ENCODE data around the gene SHC4. TPM values are rescaled to one million over a fixed set of nuclear protein-coding genes. Genes with fewer than 3 reads are reported as not detected.
A peak's percentile ranks its signal among the peaks of the same experiment; 100 is the strongest.

SHC4 gene
- total and polyA plus RNA-seq, 2 experiments from 2014 or later = 0.43 to 0.45 TPM

DNA sequence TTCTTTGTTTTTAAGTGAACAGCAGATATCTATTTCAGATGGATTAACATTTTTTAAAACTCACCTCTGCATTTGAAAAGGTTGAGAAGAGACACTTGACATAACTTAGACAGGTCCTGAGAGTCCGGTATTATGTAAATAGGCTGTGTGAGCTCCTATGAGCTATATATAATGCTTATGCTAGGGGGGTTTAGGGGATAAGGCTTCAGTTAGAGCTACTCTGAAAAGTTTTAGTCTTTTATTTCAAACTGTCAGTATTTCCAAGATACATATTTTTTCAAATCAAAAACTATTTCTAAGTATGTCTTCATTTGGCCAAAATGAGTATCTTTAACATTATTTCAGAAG is 16.9 kb downstream of the SHC4 start:
- Histone ChIP-seq H3K27ac (no peak overlapping the region), H3K4me3 (no peak overlapping the region), H3K9me3 (ENCODE audit: low read depth) (no peaks in the 10 kb centered on the region), H3K4me2 (ENCODE audit: unreplicated experiment) (no peak overlapping the region), H3F3A (ENCODE audit: insufficient read depth) (peaks cover 18% of the 10 kb centered on the region), H3K36me3 (ENCODE audit: low read depth) (no peaks in the 10 kb centered on the region), H3K9ac (no peak overlapping the region), H3K9me2 (ENCODE audit: insufficient read depth) (0 out of 2 replicates have a peak, but pooled peaks cover 7% of the 10 kb centered on the region), H4K20me1 (ENCODE audit: insufficient read depth) (no peaks in the 10 kb centered on the region), H3K79me2 (ENCODE audit: insufficient read depth) (no peaks in the 10 kb centered on the region), H2AFZ (no peak overlapping the region), H3K4me1 (ENCODE audit: insufficient read depth) (peaks cover 14% of the 10 kb centered on the region), H3K27me3 (replicated peaks; ENCODE audit: insufficient read depth) (no peaks in the 10 kb centered on the region)
- WGBS, 2 experiments (ENCODE audit: low coverage in 1 of 2, low lambda C conversion rate in 2 of 2, missing lambda C conversion rate in 2 of 2) = 97 to 100% methylated on average over 1 of the region's 1 CpG
- DNase-seq = no peak
- in situ Hi-C loops (cut with MboI) = no loop called here
- no peak for TF ChIP-seq EZH2phosphoT487 (IDR thresholded peaks at IDR 0.05; ENCODE audit: insufficient read depth, low read depth)
- TF ChIP-seq EZH2 (IDR thresholded peaks at IDR 0.05; ENCODE audit: insufficient read depth, poor library complexity, severe bottlenecking) = no peak

DNA sequence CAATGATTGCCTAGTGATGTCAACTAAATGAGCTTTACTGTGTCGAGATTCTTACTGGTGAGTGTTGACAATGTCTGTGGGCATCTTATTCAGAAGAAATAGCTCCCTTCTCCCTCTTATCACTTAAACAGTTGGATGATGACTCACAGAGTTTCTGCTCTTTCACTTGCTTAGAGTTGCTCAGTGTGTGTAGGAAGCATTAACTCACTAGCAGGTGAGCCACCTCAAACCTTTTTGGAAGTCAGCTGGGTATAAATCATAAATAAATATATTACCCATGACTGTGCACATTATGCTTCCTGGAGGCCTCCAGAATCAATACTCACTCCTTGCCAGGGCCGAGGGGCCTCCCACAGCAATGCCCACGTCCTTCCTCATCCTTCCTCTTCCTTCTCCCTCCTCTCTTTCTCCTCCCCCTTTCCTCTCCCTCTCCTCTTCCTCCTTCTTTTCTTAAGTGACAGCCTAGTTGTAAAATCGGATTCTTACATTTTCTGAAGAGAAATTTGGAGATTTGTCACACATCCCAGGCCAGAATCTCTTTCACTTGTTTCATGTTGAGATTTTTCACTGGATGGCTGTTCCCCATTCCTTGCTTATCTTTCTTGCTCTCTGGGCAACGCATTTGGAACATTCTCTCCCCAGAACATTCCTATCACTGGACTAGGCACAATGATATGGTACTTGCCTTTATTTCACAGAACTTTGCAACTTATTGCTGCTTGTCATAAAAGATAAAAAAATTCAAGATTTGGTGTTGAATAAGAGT is 17.5 kb downstream of the SHC4 start:
- TF ChIP-seq EZH2phosphoT487 (IDR thresholded peaks at IDR 0.05; ENCODE audit: insufficient read depth, low read depth) (no peak), EZH2 (IDR thresholded peaks at IDR 0.05; ENCODE audit: insufficient read depth, poor library complexity, severe bottlenecking) (no peak)
- DNase-seq = peak; percentile 72
- H3K9me3 ChIP-seq (ENCODE audit: low read depth) = no peaks in the 10 kb centered on the region
- no peaks in the 10 kb centered on the region for H3K79me2 ChIP-seq (ENCODE audit: insufficient read depth)
- peak overlapping the region; percentile 42 for H3K27ac ChIP-seq
- H4K20me1 ChIP-seq (ENCODE audit: insufficient read depth) = no peaks in the 10 kb centered on the region
- in situ Hi-C loops (cut with MboI) = no loop called here
- H3K9me2 ChIP-seq (ENCODE audit: insufficient read depth) = 0 out of 2 replicates have a peak, but pooled peaks cover 7% of the 10 kb centered on the region
- no peak overlapping the region for H3K9ac ChIP-seq
- H3K4me1 ChIP-seq (ENCODE audit: insufficient read depth) = peaks cover 17% of the 10 kb centered on the region
- H3K4me3 ChIP-seq = no peak overlapping the region
- WGBS, 2 experiments (ENCODE audit: low coverage in 1 of 2, low lambda C conversion rate in 2 of 2, missing lambda C conversion rate in 2 of 2) = 50 to 51% methylated on average over 5 of the region's 5 CpGs
- H3K27me3 ChIP-seq (replicated peaks; ENCODE audit: insufficient read depth) = no peaks in the 10 kb centered on the region
- H2AFZ ChIP-seq = no peak overlapping the region
- H3F3A ChIP-seq (ENCODE audit: insufficient read depth) = peaks cover 20% of the 10 kb centered on the region
- H3K36me3 ChIP-seq (ENCODE audit: low read depth) = no peaks in the 10 kb centered on the region
- peak overlapping the region; percentile 3 for H3K4me2 ChIP-seq (ENCODE audit: unreplicated experiment)

DNA sequence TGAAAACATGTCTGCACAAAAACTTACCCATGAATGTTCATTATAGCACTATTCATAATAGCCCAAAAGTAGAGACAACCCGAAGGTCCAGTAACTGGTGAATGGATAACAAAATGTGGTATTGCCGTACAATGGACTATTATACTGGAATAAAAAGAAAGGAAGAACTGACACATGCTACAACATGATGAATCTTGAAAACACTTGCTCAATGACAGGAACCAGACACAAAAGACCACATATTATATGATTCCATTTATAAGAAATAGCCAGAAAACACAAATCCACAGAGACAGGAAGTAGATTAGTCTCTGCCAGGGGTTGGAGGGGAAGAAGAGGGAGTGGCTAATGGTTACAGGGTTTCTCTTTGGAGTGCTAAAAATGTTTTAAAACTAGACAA is 18.3 kb downstream of the SHC4 start:
- H3K36me3 ChIP-seq (ENCODE audit: low read depth) = no peaks in the 10 kb centered on the region
- in situ Hi-C loops (cut with MboI) = no loop called here
- no peak for TF ChIP-seq EZH2phosphoT487 (IDR thresholded peaks at IDR 0.05; ENCODE audit: insufficient read depth, low read depth)
- TF ChIP-seq EZH2 (IDR thresholded peaks at IDR 0.05; ENCODE audit: insufficient read depth, poor library complexity, severe bottlenecking) = no peak
- 0 out of 2 replicates have a peak, but pooled peaks cover 7% of the 10 kb centered on the region for H3K9me2 ChIP-seq (ENCODE audit: insufficient read depth)
- H3K79me2 ChIP-seq (ENCODE audit: insufficient read depth) = no peaks in the 10 kb centered on the region
- peak overlapping the region; percentile 42 for H3K27ac ChIP-seq
- 74 to 76% methylated on average over 2 of the region's 2 CpGs for WGBS, 2 experiments (ENCODE audit: low coverage in 1 of 2, low lambda C conversion rate in 2 of 2, missing lambda C conversion rate in 2 of 2)
- H3K4me1 ChIP-seq (ENCODE audit: insufficient read depth) = peaks cover 24% of the 10 kb centered on the region
- H3K4me2 ChIP-seq (ENCODE audit: unreplicated experiment) = peak overlapping the region; percentile 3
- no peak overlapping the region for H3K9ac ChIP-seq
- H3F3A ChIP-seq (ENCODE audit: insufficient read depth) = peaks cover 29% of the 10 kb centered on the region
- H3K27me3 ChIP-seq (replicated peaks; ENCODE audit: insufficient read depth) = no peaks in the 10 kb centered on the region
- H3K9me3 ChIP-seq (ENCODE audit: low read depth) = no peaks in the 10 kb centered on the region
- no peak overlapping the region for H3K4me3 ChIP-seq
- no peak overlapping the region for H2AFZ ChIP-seq
- DNase-seq = peak; percentile 43
- no peaks in the 10 kb centered on the region for H4K20me1 ChIP-seq (ENCODE audit: insufficient read depth)

DNA sequence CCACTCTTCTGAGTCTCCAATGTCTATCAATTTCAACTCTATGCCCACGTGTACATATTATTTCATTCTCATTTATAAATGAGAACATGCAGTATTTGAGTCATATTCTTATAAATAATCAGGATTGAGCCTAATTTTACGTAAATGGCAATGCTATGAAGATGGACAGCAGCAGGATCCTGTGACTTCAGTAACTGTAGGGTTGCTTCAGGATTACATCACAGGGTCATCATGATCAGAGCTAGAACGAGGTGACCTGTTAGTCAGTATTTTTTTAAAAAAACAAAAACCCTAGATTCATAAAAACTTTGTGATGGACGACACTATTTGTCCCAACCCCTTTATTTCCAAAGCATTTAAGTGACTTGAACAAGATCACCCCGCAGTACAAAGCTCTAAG is 21.8 kb downstream of the SHC4 start:
- peaks cover 61% of the 10 kb centered on the region for H3F3A ChIP-seq (ENCODE audit: insufficient read depth)
- no peak for TF ChIP-seq EZH2phosphoT487 (IDR thresholded peaks at IDR 0.05; ENCODE audit: insufficient read depth, low read depth)
- no peak for TF ChIP-seq EZH2 (IDR thresholded peaks at IDR 0.05; ENCODE audit: insufficient read depth, poor library complexity, severe bottlenecking)
- no peaks in the 10 kb centered on the region for H4K20me1 ChIP-seq (ENCODE audit: insufficient read depth)
- 0 out of 2 replicates have a peak, but pooled peaks cover 7% of the 10 kb centered on the region for H3K9me2 ChIP-seq (ENCODE audit: insufficient read depth)
- H2AFZ ChIP-seq = no peak overlapping the region
- H3K36me3 ChIP-seq (ENCODE audit: low read depth) = no peaks in the 10 kb centered on the region
- in situ Hi-C loops (cut with MboI) = no loop called here
- no peaks in the 10 kb centered on the region for H3K79me2 ChIP-seq (ENCODE audit: insufficient read depth)
- peaks cover 51% of the 10 kb centered on the region for H3K4me1 ChIP-seq (ENCODE audit: insufficient read depth)
- H3K27ac ChIP-seq = no peak overlapping the region
- H3K9me3 ChIP-seq (ENCODE audit: low read depth) = no peaks in the 10 kb centered on the region
- H3K9ac ChIP-seq = no peak overlapping the region
- H3K27me3 ChIP-seq (replicated peaks; ENCODE audit: insufficient read depth) = no peaks in the 10 kb centered on the region
- DNase-seq = no peak
- 70 to 71% methylated on average over 5 of the region's 5 CpGs for WGBS, 2 experiments (ENCODE audit: low coverage in 1 of 2, low lambda C conversion rate in 2 of 2, missing lambda C conversion rate in 2 of 2)
- no peak overlapping the region for H3K4me3 ChIP-seq
- no peak overlapping the region for H3K4me2 ChIP-seq (ENCODE audit: unreplicated experiment)

Data from GM23248 (cell line).